ENCODE measurements around the gene LDLRAD4.

DNA sequence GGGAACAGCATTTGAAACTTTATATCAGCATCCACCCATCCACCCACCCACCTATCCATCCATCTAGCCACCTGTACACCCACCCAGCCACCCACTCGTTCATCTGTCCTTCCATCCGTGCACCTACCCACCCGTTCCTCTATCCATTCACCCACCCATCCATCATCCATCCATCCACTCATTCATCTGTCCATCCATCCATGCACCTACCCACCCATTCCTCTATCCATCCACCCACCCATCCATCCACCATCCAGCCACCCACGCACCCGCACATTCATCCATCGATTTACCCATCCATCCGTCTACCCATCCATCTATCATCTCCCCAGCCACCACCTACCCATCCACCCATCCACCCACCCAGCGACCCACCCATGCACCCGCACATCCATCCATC, 24.8 kb downstream of the LDLRAD4 start:
- TF ChIP-seq SP1 (IDR thresholded peaks at IDR 0.05) = no peak
- no peak for TF ChIP-seq ZNF384 (IDR thresholded peaks at IDR 0.05)
- TF ChIP-seq, protein P1, sequence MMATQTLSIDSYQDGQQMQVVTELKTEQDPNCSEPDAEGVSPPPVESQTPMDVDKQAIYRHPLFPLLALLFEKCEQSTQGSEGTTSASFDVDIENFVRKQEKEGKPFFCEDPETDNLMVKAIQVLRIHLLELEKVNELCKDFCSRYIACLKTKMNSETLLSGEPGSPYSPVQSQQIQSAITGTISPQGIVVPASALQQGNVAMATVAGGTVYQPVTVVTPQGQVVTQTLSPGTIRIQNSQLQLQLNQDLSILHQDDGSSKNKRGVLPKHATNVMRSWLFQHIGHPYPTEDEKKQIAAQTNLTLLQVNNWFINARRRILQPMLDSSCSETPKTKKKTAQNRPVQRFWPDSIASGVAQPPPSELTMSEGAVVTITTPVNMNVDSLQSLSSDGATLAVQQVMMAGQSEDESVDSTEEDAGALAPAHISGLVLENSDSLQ (IDR thresholded peaks at IDR 0.05) = no peak
- no peak for TF ChIP-seq BHLHE40 (IDR thresholded peaks at IDR 0.05; ENCODE audit: borderline replicate concordance)
- TF ChIP-seq ARNT (IDR thresholded peaks at IDR 0.05) = no peak
- no peak for TF ChIP-seq FOXA1 (IDR thresholded peaks at IDR 0.05)
- TF ChIP-seq FOXM1 (IDR thresholded peaks at IDR 0.05; ENCODE audit: borderline replicate concordance) = no peak
- no peak for TF ChIP-seq FOXK2 (IDR thresholded peaks at IDR 0.05)
- no peak for TF ChIP-seq NFRKB (IDR thresholded peaks at IDR 0.05)
- TF ChIP-seq TARDBP (IDR thresholded peaks at IDR 0.05) = no peak
- no peak for TF ChIP-seq CTBP1 (IDR thresholded peaks at IDR 0.05; ENCODE audit: borderline replicate concordance)
- TF ChIP-seq ELF4 (IDR thresholded peaks at IDR 0.05) = no peak
- TF ChIP-seq HDGF (IDR thresholded peaks at IDR 0.05; ENCODE audit: borderline replicate concordance) = no peak
- TF ChIP-seq SUZ12 (IDR thresholded peaks at IDR 0.05) = no peak

Measured in HEK293T (cell line).